D341Med (cell line): ENCODE data around the gene HRAS.

Source experiments
- DNase-seq: peaks from one replicate; pipeline ENCODE4 v3.0.0; 2012; ENCODE audit warnings: low spot score

The HRAS gene

GRCh38 chr11:494761-495536 is 40.4 kb downstream of the HRAS start:
- peak; percentile 34 for DNase-seq

- peak; percentile 45 for DNase-seq
These were observed 42.7 kb downstream of the HRAS start for GRCh38 chr11:492427-493226.

GRCh38 chr11:491358-491757 is 44.0 kb downstream of the HRAS start:
- no peak for DNase-seq

GRCh38 chr11:490930-491260 is 44.5 kb downstream of the HRAS start:
- no peak for DNase-seq

- DNase-seq, result no peak
These were observed 45.0 kb downstream of the HRAS start for GRCh38 chr11:490186-490929.

- DNase-seq, result no peak
These were observed 45.7 kb downstream of the HRAS start for GRCh38 chr11:489610-490185.

- DNase-seq, result no peak
These were observed 46.4 kb downstream of the HRAS start for GRCh38 chr11:488992-489391.

- DNase-seq, result no peak
These were observed 46.8 kb downstream of the HRAS start for GRCh38 chr11:488579-488978.

- DNase-seq, result no peak
These were observed 47.3 kb downstream of the HRAS start for GRCh38 chr11:488062-488461.

- no peak for DNase-seq
These were observed 47.8 kb downstream of the HRAS start for GRCh38 chr11:487571-488021.

GRCh38 chr11:486189-486588 is 49.2 kb downstream of the HRAS start:
- DNase-seq, result no peak

- DNase-seq, result no peak
These were observed 50.8 kb downstream of the HRAS start for GRCh38 chr11:484616-485015.
